MM.1S (cell line): ENCODE data around the gene ONECUT1.

Experiments
- EZH2 ChIP-seq: fragments of 300-600 bp; sonication (generic); optimal IDR thresholded peaks from 2 replicates; pipeline ENCODE3; 2017; ENCODE audit warnings: low read depth, mild to moderate bottlenecking, antibody characterized with exemption, low read length, mixed read lengths
- EZH2phosphoT487 ChIP-seq: fragments of 300-600 bp; sonication (generic); IDR thresholded peaks from 2 replicates; pipeline ENCODE4 v1.6.1; 2018; ENCODE audit warnings: antibody characterized with exemption, low read length
- TF ChIP-seq, protein P1 (sequence below): fragments of 300-600 bp; sonication (generic); IDR thresholded peaks from 2 replicates; pipeline ENCODE4 v1.5.1; 2016; ENCODE audit warnings: antibody characterized with exemption, low read length, mixed read lengths

DNA sequence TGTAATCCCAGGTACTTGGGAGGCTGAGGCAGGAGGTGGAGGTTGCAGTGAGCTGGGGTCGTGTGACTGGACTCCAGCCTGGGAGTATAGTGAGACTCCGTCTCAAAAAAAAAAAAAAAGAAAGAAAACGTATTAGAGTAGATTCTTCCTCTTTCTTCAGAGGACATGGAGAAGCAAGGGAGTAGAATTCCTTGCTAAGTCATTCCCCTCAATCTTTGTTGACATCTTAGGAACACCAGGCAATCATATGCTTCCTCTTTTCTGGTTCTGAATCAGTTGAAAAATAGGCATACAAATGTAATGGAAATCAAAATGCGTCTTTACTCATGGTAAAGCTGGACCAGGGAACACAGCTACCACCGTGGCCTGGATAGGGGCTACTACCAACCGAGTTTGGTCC is 72.7 kb downstream of the ONECUT1 start:
- TF ChIP-seq, protein P1, sequence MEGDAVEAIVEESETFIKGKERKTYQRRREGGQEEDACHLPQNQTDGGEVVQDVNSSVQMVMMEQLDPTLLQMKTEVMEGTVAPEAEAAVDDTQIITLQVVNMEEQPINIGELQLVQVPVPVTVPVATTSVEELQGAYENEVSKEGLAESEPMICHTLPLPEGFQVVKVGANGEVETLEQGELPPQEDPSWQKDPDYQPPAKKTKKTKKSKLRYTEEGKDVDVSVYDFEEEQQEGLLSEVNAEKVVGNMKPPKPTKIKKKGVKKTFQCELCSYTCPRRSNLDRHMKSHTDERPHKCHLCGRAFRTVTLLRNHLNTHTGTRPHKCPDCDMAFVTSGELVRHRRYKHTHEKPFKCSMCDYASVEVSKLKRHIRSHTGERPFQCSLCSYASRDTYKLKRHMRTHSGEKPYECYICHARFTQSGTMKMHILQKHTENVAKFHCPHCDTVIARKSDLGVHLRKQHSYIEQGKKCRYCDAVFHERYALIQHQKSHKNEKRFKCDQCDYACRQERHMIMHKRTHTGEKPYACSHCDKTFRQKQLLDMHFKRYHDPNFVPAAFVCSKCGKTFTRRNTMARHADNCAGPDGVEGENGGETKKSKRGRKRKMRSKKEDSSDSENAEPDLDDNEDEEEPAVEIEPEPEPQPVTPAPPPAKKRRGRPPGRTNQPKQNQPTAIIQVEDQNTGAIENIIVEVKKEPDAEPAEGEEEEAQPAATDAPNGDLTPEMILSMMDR, result no peak
- no peak for TF ChIP-seq EZH2
- no peak for TF ChIP-seq EZH2phosphoT487
